A549 treated with CpdA at 1 μM for 4 hours (cell line): Measurements from ENCODE around the gene LGALS4. TPM values are rescaled to one million over a fixed set of nuclear protein-coding genes. Genes with fewer than 3 reads are reported as not detected.

Source experiments
- total RNA-seq: library from RNA; stranded (reverse); fragments of 200-300 nt; extraction: Qiagen RNA extraction; gene quantifications from 5 replicates; pipeline ENCODE4 v1.2.3, GENCODE V29; 2022; ENCODE audit warnings: low read depth

The LGALS4 gene
- total RNA-seq = 0.50 to 1.1 TPM (median 0.72 TPM) in 5 replicates

GRCh38 chr19:38812841-38813320 lies at the start of gene LGALS4:
Gene LGALS4, minus strand, starts transcription at chr19:38812945. Its CDS starts 59 bp downstream, at chr19:38812886.

GRCh38 chr19:38849860-38850435 lies 37.2 kb upstream of the LGALS4 start, which contains the start of gene HNRNPL:
Gene HNRNPL, minus strand, starts transcription at chr19:38849986. Its CDS starts 20 bp downstream, at chr19:38849966.

GRCh38 chr19:38788478-38789243 lies 24.1 kb downstream of the LGALS4 start, which contains the start of gene LGALS7B:
Gene LGALS7B, plus strand, starts transcription at chr19:38789200. Its CDS starts 27 bp downstream, at chr19:38789227.

GRCh38 chr19:38773469-38774177 lies 39.1 kb downstream of the LGALS4 start, which contains the start of gene LGALS7:
Gene LGALS7, minus strand, starts transcription at chr19:38773517. Its CDS starts 25 bp downstream, at chr19:38773492.

Other genes starting within 250 kb of the LGALS4 start
- 0.30 to 1.5 TPM (median 1.1 TPM) in 5 replicates for gene MAP4K1, start 195.0 kb downstream of the LGALS4 start, total RNA-seq
- gene EIF3K, start 193.8 kb downstream of the LGALS4 start, total RNA-seq = 669 to 911 TPM (median 738 TPM) in 5 replicates
- 901 to 1,299 TPM (median 1,198 TPM) in 5 replicates for gene ACTN4, start 165.3 kb downstream of the LGALS4 start, total RNA-seq
- gene CAPN12, start 68.5 kb downstream of the LGALS4 start, total RNA-seq = 4.8 to 7.1 TPM (median 5.9 TPM) in 5 replicates
- gene LGALS7, start 39.4 kb downstream of the LGALS4 start, total RNA-seq = 0.32 TPM in 1 of 5 replicates, not detected in the others
- gene LGALS7B, start 23.7 kb downstream of the LGALS4 start, total RNA-seq = 0.37 to 0.65 TPM (median 0.56 TPM) in 3 of 5 replicates, not detected in the others
- gene ECH1, start 18.8 kb upstream of the LGALS4 start, total RNA-seq = 286 to 383 TPM (median 290 TPM) in 5 replicates
- 350 to 371 TPM (median 363 TPM) in 5 replicates for gene HNRNPL, start 37.0 kb upstream of the LGALS4 start, total RNA-seq
- gene RINL, start 65.3 kb upstream of the LGALS4 start, total RNA-seq = 2.6 to 3.6 TPM (median 2.8 TPM) in 5 replicates
- 34.8 to 39.9 TPM (median 36.1 TPM) in 5 replicates for gene SIRT2, start 86.7 kb upstream of the LGALS4 start, total RNA-seq
- 68.2 to 127 TPM (median 105 TPM) in 5 replicates for gene NFKBIB, start 87.0 kb upstream of the LGALS4 start, total RNA-seq
- 0.76 to 1.3 TPM (median 0.89 TPM) in 5 replicates for gene CCER2, start 99.2 kb upstream of the LGALS4 start, total RNA-seq
- gene SARS2, start 117.8 kb upstream of the LGALS4 start, total RNA-seq = 48.1 to 58.7 TPM (median 56.2 TPM) in 5 replicates
- gene MRPS12, start 118.0 kb upstream of the LGALS4 start, total RNA-seq = 205 to 327 TPM (median 291 TPM) in 5 replicates
- gene FBXO17, start 162.8 kb upstream of the LGALS4 start, total RNA-seq = 70.5 to 99.5 TPM (median 87.1 TPM) in 5 replicates
- gene FBXO27, start 219.6 kb upstream of the LGALS4 start, total RNA-seq = 5.0 to 8.3 TPM (median 7.5 TPM) in 5 replicates